Umbilical cord (tissue), 2 donors: ENCODE results near the gene TARDBP. TPM values are rescaled to one million over a fixed set of nuclear protein-coding genes. Genes with fewer than 3 reads are reported as not detected.
"Not testable (repeated sequence)": the region's sequence is repeated elsewhere in the genome, so short reads cannot be mapped to it uniquely, and the experiment has no call there.

Experiments used
- DNase-seq: peaks from one replicate; pipeline ENCODE4 v3.0.0-alpha.2; 2015; ENCODE audit warnings: low spot score
- total RNA-seq: library from RNA; depleted of rRNA; stranded (reverse); fragments of >200 nt; gene quantifications from one replicate; pipeline ENCODE4 v1.2.3, GENCODE V29; 2014; ENCODE audit warnings: low replicate concordance; ENCODE audit not compliant: insufficient read depth

The TARDBP gene
- total RNA-seq, 1 donor from 2014 or later, result 139 TPM

- DNase-seq, result no peak
These were observed 46.9 kb downstream of the TARDBP start for GRCh38 chr1:11059155-11059967.

GRCh38 chr1:11059968-11060830 lies 47.7 kb downstream of the TARDBP start, which contains the start of gene SRM:
Gene SRM (minus strand): TSS chr1:11060018. CDS start chr1:11059943, 75 bp downstream.
- DNase-seq, result peak; percentile 93

- DNase-seq, result no peak
These were observed 49.4 kb downstream of the TARDBP start for GRCh38 chr1:11061652-11062365.

GRCh38 chr1:11062965-11063401 lies 50.5 kb downstream of the TARDBP start:
- DNase-seq, result no peak

- not testable (repeated sequence) for DNase-seq
These were observed 51.6 kb downstream of the TARDBP start for GRCh38 chr1:11063937-11064537.

GRCh38 chr1:11064942-11065341 lies 52.5 kb downstream of the TARDBP start:
- DNase-seq, result no peak

GRCh38 chr1:11065796-11066195 lies 53.3 kb downstream of the TARDBP start:
- DNase-seq, result no peak

GRCh38 chr1:11067716-11068599 lies 55.5 kb downstream of the TARDBP start:
- no peak for DNase-seq

- no peak for DNase-seq
These were observed 56.4 kb downstream of the TARDBP start for GRCh38 chr1:11068600-11069473.

GRCh38 chr1:11070876-11071275 lies 58.4 kb downstream of the TARDBP start:
- DNase-seq, result no peak

GRCh38 chr1:11071463-11072215 lies 59.2 kb downstream of the TARDBP start:
- DNase-seq, result no peak

GRCh38 chr1:11072216-11072917 lies 59.9 kb downstream of the TARDBP start:
- DNase-seq, result no peak

- not testable (repeated sequence) for DNase-seq
These were observed 60.9 kb downstream of the TARDBP start for GRCh38 chr1:11073398-11073797.

Other genes with a start within 250 kb of the TARDBP start
- 3.9 TPM for gene CASZ1, start 216.0 kb upstream of the TARDBP start, total RNA-seq
- gene MASP2, start 34.6 kb downstream of the TARDBP start, total RNA-seq, result 2.9 TPM
- gene SRM, start 47.4 kb downstream of the TARDBP start, total RNA-seq, result 17.3 TPM
- 31.1 TPM for gene EXOSC10, start 87.2 kb downstream of the TARDBP start, total RNA-seq
- 0.24 TPM for gene ANGPTL7, start 176.7 kb downstream of the TARDBP start, total RNA-seq
- 21.4 TPM for gene MTOR, start 249.9 kb downstream of the TARDBP start, total RNA-seq